Mesenchymal stem cell (in vitro differentiated cells and primary cell): ENCODE results near the gene RXRB.

Experiments used
- DNase-seq: peaks from one replicate; pipeline ENCODE4 v3.0.0-alpha.2; 2013
- H2AFZ ChIP-seq: one replicate; pipeline ENCODE4 v1.6.1; 2013; ENCODE audit warnings: low read depth, mild to moderate bottlenecking, control low read depth, inconsistent platforms, low read length, moderate library complexity
- H2AK5ac ChIP-seq: 2 replicates; pipeline ENCODE4 v1.6.1; 2013; ENCODE audit warnings: low read length, moderate library complexity, mild to moderate bottlenecking, inconsistent platforms; ENCODE audit not compliant: severe bottlenecking
- H2BK120ac ChIP-seq: one replicate; pipeline ENCODE4 v1.6.1; 2013; ENCODE audit warnings: low read depth, mild to moderate bottlenecking, inconsistent platforms, low read length, moderate library complexity
- H2BK12ac ChIP-seq, 2 experiments: one replicate each; pipeline ENCODE4 v1.6.1; 2013; ENCODE audit warnings: inconsistent platforms in 2 of 2, low read length in 2 of 2, mild to moderate bottlenecking in 2 of 2, moderate library complexity in 2 of 2, control low read depth in 1 of 2
- H2BK15ac ChIP-seq: one replicate; pipeline ENCODE4 v1.6.1; 2013; ENCODE audit warnings: mild to moderate bottlenecking, low read depth, inconsistent platforms; ENCODE audit not compliant: poor library complexity, severe bottlenecking
- H2BK5ac ChIP-seq: 2 replicates; pipeline ENCODE4 v1.6.1; 2013; ENCODE audit warnings: low read depth, mild to moderate bottlenecking, low read length, control low read depth, inconsistent platforms; ENCODE audit not compliant: poor library complexity, severe bottlenecking
- H3K14ac ChIP-seq, 2 experiments: one replicate each; pipeline ENCODE4 v1.6.1; 2013; ENCODE audit warnings: inconsistent platforms in 2 of 2, low read length in 2 of 2, control low read depth in 1 of 2, mild to moderate bottlenecking in 1 of 2, moderate library complexity in 1 of 2
- H3K18ac ChIP-seq, 2 experiments: one replicate each; pipeline ENCODE4 v1.6.1; 2013; ENCODE audit warnings: inconsistent platforms in 2 of 2, low read length in 2 of 2, control low read depth in 1 of 2, low read depth in 1 of 2, mild to moderate bottlenecking in 1 of 2
- H3K23ac ChIP-seq, 2 experiments: one replicate each; pipeline ENCODE4 v1.6.1; 2013; ENCODE audit warnings: inconsistent platforms in 2 of 2, low read length in 2 of 2, mild to moderate bottlenecking in 2 of 2, moderate library complexity in 2 of 2, control low read depth in 1 of 2
- H3K27ac ChIP-seq: 2 replicates; pipeline ENCODE4 v1.5.1; 2013; ENCODE audit warnings: mild to moderate bottlenecking, moderate library complexity, low read length, control low read depth, inconsistent platforms; ENCODE audit not compliant: poor library complexity, severe bottlenecking
- H3K27me3 ChIP-seq, 2 experiments: 2 replicates each; pipeline versions ENCODE4 v1.6.1 to v1.7.0; 2013; ENCODE audit warnings: low read length in 2 of 2, mild to moderate bottlenecking in 2 of 2, moderate library complexity in 2 of 2, control low read depth in 1 of 2, inconsistent platforms in 1 of 2; ENCODE audit not compliant: control insufficient read depth in 1 of 2, insufficient read depth in 1 of 2
- H3K36me3 ChIP-seq, 2 experiments: 2 replicates each; pipeline versions ENCODE4 v1.6.1 to v1.7.0; 2013; ENCODE audit warnings: low read length in 2 of 2, control low read depth in 1 of 2, inconsistent platforms in 1 of 2, low read depth in 1 of 2, mild to moderate bottlenecking in 1 of 2; ENCODE audit not compliant: insufficient read depth in 2 of 2, control insufficient read depth in 1 of 2
- H3K4ac ChIP-seq, 2 experiments: one replicate each; pipeline ENCODE4 v1.6.1; 2013; ENCODE audit warnings: inconsistent platforms in 2 of 2, low read length in 2 of 2, mild to moderate bottlenecking in 2 of 2, moderate library complexity in 2 of 2, control low read depth in 1 of 2, low read depth in 1 of 2
- H3K4me1 ChIP-seq: 2 replicates; pipeline ENCODE4 v1.6.1; 2013; ENCODE audit warnings: low read depth, low read length, control low read depth; ENCODE audit not compliant: control insufficient read depth, insufficient read depth
- H3K4me2 ChIP-seq: 2 replicates; pipeline ENCODE4 v1.6.1; 2013; ENCODE audit warnings: low read length, mild to moderate bottlenecking, inconsistent platforms; ENCODE audit not compliant: poor library complexity, severe bottlenecking
- H3K4me3 ChIP-seq, 2 experiments: 2 replicates each; pipeline versions ENCODE4 v1.5.1 to v1.7.0; 2013; ENCODE audit warnings: low read length in 2 of 2, mild to moderate bottlenecking in 2 of 2, control low read depth in 1 of 2, low read depth in 1 of 2; ENCODE audit not compliant: insufficient read depth in 1 of 2
- H3K79me1 ChIP-seq: replicated peaks from 2 replicates; pipeline ENCODE4 v1.6.1; 2013; ENCODE audit warnings: mild to moderate bottlenecking, control low read depth, low read length, inconsistent platforms; ENCODE audit not compliant: poor library complexity, severe bottlenecking
- H3K9ac ChIP-seq: 2 replicates; pipeline ENCODE4 v1.7.0; 2013; ENCODE audit warnings: mild to moderate bottlenecking, low read length, moderate library complexity
- H3K9me3 ChIP-seq: 2 replicates; pipeline ENCODE4 v1.7.0; 2013; ENCODE audit warnings: mild to moderate bottlenecking, low read length; ENCODE audit not compliant: control insufficient read depth
- H4K8ac ChIP-seq: one replicate; pipeline ENCODE4 v1.6.1; 2013; ENCODE audit warnings: inconsistent platforms, mild to moderate bottlenecking, low read length, moderate library complexity
- H4K91ac ChIP-seq: one replicate; pipeline ENCODE4 v1.6.1; 2013; ENCODE audit warnings: mild to moderate bottlenecking, low read length, inconsistent platforms
- WGBS: methylation state at CpG from one replicate; pipeline ENCODE4 v1.1.7; 2013; ENCODE audit warnings: mixed read lengths; 5-methylcytosine and 5-hydroxymethylcytosine counted together

RXRB gene

DNA sequence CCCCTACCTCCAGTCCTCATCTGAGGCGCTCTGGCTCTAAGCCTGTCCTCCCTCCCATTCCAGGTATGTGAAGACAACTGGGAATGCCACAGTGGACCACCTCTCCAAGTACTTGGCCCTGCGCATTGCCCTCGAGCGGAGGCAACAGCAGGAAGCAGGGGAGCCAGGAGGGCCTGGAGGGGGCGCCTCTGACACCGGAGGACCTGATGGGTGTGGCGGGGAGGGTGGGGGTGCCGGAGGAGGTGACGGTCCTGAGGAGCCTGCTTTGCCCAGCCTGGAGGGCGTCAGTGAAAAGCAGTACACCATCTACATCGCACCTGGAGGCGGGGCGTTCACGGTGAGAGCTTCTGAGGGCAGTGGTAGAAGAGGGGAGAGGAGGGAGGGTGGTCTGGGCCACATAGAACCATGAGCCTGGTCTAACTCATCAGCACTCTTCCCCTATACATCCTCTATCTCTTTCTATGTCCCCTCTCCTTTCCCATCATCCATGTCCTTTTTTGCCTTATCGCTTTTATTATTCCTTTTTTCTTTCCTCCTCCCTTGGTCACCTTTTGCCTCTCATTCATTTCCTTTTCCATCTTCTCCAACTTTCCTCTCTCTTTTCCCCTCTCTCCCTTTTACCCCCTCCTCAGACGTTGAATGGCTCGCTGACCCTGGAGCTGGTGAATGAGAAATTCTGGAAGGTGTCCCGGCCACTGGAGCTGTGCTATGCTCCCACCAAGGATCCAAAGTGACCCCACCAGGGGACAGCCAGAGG lies 11.4 kb upstream of the RXRB start:
- Histone ChIP-seq H3K4me3 (no peak overlapping the region), H3K4ac (no peak overlapping the region), H3K36me3 (peaks cover 27 to 29% of the 10 kb centered on the region in 2 experiments), H2AFZ (no peak overlapping the region), H3K9ac (no peak overlapping the region), H3K4me1 (peaks cover 19% of the 10 kb centered on the region), H2BK120ac (no peak overlapping the region), H2BK12ac (no peak overlapping the region), H3K79me1 (peaks cover 7% of the 10 kb centered on the region), H3K9me3 (no peaks in the 10 kb centered on the region), H3K27me3 (peaks cover 3 to 14% of the 10 kb centered on the region in 2 experiments), H2BK15ac (no peak overlapping the region), H3K27ac (no peak overlapping the region), H3K23ac (no peak overlapping the region), H2AK5ac (no peak overlapping the region), H3K4me2 (no peak overlapping the region), H2BK5ac (no peak overlapping the region), H3K18ac (no peak overlapping the region), H4K91ac (no peak overlapping the region), H3K14ac (no peak overlapping the region), H4K8ac (no peak overlapping the region)
- WGBS, result 86% methylated on average over 11 of the region's 18 CpGs
- no peak for DNase-seq

DNA sequence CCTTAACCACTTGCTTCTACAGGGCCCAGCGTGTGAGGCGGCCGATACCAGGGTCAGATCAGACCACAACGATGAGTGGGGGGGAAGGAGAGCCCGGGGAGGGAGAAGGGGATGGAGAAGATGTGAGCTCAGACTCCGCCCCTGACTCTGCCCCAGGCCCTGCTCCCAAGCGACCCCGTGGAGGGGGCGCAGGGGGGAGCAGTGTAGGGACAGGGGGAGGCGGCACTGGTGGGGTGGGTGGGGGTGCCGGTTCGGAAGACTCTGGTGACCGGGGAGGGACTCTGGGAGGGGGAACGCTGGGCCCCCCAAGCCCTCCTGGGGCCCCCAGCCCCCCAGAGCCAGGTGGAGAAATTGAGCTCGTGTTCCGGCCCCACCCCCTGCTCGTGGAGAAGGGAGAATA lies 10.7 kb upstream of the RXRB start:
- WGBS, result 87% methylated on average over 11 of the region's 17 CpGs
- Histone ChIP-seq H3K27ac (no peak overlapping the region), H3K23ac (no peak overlapping the region), H3K79me1 (peaks cover 7% of the 10 kb centered on the region), H3K4ac (no peak overlapping the region), H2AK5ac (no peak overlapping the region), H3K18ac (no peak overlapping the region), H3K9ac (no peak overlapping the region), H2BK15ac (peak overlapping the region; percentile 20), H2AFZ (no peak overlapping the region), H3K14ac (no peak overlapping the region), H3K4me3 (no peak overlapping the region), H2BK12ac (no peak overlapping the region), H2BK120ac (no peak overlapping the region), H4K91ac (no peak overlapping the region), H3K4me2 (no peak overlapping the region), H3K4me1 (peaks cover 26% of the 10 kb centered on the region), H4K8ac (no peak overlapping the region), H3K27me3 (peaks cover 0 to 14% of the 10 kb centered on the region in 2 experiments), H3K9me3 (no peaks in the 10 kb centered on the region), H3K36me3 (peaks cover 27 to 29% of the 10 kb centered on the region in 2 experiments), H2BK5ac (no peak overlapping the region)
- DNase-seq, result no peak

- WGBS, result 94% methylated on average over 10 of the region's 10 CpGs
- no peak for DNase-seq
- H3K9ac ChIP-seq, result no peak overlapping the region
- H3K27ac ChIP-seq, result no peak overlapping the region
- no peaks in the 10 kb centered on the region for H3K9me3 ChIP-seq
- H2BK120ac ChIP-seq, result no peak overlapping the region
- no peak overlapping the region for H2AFZ ChIP-seq
- no peak overlapping the region for H2BK15ac ChIP-seq
- H3K4me1 ChIP-seq, result peaks cover 36% of the 10 kb centered on the region
- H3K4me3 ChIP-seq, result no peak overlapping the region
- H3K4ac ChIP-seq, result no peak overlapping the region
- no peak overlapping the region for H2BK12ac ChIP-seq
- no peak overlapping the region for H4K8ac ChIP-seq
- peaks cover 24 to 29% of the 10 kb centered on the region in 2 experiments for H3K36me3 ChIP-seq
- peaks cover 11% of the 10 kb centered on the region for H3K79me1 ChIP-seq
- H3K14ac ChIP-seq, result no peak overlapping the region
- H4K91ac ChIP-seq, result no peak overlapping the region
- no peak overlapping the region for H3K4me2 ChIP-seq
- H3K18ac ChIP-seq, result no peak overlapping the region
- H2AK5ac ChIP-seq, result no peak overlapping the region
- peaks cover 0 to 7% of the 10 kb centered on the region in 2 experiments for H3K27me3 ChIP-seq
- H3K23ac ChIP-seq, result no peak overlapping the region
- H2BK5ac ChIP-seq, result no peak overlapping the region
These were observed 9.4 kb upstream of the RXRB start for GRCh38 chr6:33209856-33210255.

- 1% methylated on average over 42 of the region's 86 CpGs for whole genome bisulfite sequencing
These were observed 7.9 kb upstream of the RXRB start, which contains the start of gene RING1 for GRCh38 chr6:33208091-33208967. Gene RING1 (plus strand): TSS chr6:33208500. CDS start chr6:33208823, 323 bp downstream.

More at GRCh38 chr6:33208091-33208967, 7.9 kb upstream of the RXRB start, which contains the start of gene RING1:
- Histone ChIP-seq H4K8ac (peak within 1 kb of the TSS; percentile 83), H3K4me2 (peak within 1 kb of the TSS; percentile 89), H2BK15ac (peak within 1 kb of the TSS; percentile 83), H3K9ac (peak within 1 kb of the TSS; percentile 100), H3K79me1 (peaks cover 14% of the 10 kb centered on the region), H3K23ac (peak within 1 kb of the TSS in 1 of 2 experiments; percentile 36), H2AK5ac (peak within 1 kb of the TSS; percentile 56), H2BK5ac (peak within 1 kb of the TSS; percentile 12), H3K27ac (peak within 1 kb of the TSS; percentile 71), H4K91ac (peak within 1 kb of the TSS; percentile 90), H2BK12ac (peak within 1 kb of the TSS in 1 of 2 experiments; percentile 21), H3K4me1 (peaks cover 38% of the 10 kb centered on the region), H3K14ac (peak within 1 kb of the TSS in 1 of 2 experiments; percentile 85), H3K9me3 (no peaks in the 10 kb centered on the region), H2AFZ (peak within 1 kb of the TSS; percentile 73), H3K36me3 (peaks cover 32 to 37% of the 10 kb centered on the region in 2 experiments), H3K4me3 (peak within 1 kb of the TSS; percentile 88 to 96), H2BK120ac (peak within 1 kb of the TSS; percentile 83), H3K4ac (peak within 1 kb of the TSS; percentile 89 to 95), H3K18ac (peak within 1 kb of the TSS; percentile 89 to 96), H3K27me3 (no peaks in the 10 kb centered on the region)
- DNase-seq, result peak; percentile 84
